Measurements from ENCODE around the gene KCNMA1. TPM values are rescaled to one million over a fixed set of nuclear protein-coding genes. Genes with fewer than 3 reads are reported as not detected.

KCNMA1 gene
- total and polyA plus RNA-seq, 9 of the 15 experiments (the other 6 are each of a cell fraction or from before 2014, with no cell fraction given): 0.01 to 0.95 (median 0.15) TPM; not detected in 4

DNA sequence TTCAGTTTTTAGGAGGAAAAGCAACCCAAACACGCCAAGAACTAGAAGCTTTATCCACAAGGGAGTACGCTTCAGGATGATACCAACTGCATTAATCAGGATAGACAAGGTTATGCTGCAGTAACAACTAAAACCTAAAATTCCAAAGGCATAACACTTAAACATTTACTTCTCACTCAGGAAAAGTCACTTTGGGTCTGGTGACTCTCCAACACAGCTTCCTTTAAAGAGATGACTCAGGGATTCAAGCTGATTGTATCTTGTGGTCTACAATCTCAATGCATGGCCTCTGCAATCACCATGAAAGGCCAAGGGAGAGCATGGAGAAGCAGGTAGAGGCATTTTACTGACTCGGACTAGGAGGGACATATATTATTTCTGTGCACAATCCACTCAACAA, 315.8 kb downstream of the KCNMA1 start (continued):
- TF ChIP-seq, protein P1, sequence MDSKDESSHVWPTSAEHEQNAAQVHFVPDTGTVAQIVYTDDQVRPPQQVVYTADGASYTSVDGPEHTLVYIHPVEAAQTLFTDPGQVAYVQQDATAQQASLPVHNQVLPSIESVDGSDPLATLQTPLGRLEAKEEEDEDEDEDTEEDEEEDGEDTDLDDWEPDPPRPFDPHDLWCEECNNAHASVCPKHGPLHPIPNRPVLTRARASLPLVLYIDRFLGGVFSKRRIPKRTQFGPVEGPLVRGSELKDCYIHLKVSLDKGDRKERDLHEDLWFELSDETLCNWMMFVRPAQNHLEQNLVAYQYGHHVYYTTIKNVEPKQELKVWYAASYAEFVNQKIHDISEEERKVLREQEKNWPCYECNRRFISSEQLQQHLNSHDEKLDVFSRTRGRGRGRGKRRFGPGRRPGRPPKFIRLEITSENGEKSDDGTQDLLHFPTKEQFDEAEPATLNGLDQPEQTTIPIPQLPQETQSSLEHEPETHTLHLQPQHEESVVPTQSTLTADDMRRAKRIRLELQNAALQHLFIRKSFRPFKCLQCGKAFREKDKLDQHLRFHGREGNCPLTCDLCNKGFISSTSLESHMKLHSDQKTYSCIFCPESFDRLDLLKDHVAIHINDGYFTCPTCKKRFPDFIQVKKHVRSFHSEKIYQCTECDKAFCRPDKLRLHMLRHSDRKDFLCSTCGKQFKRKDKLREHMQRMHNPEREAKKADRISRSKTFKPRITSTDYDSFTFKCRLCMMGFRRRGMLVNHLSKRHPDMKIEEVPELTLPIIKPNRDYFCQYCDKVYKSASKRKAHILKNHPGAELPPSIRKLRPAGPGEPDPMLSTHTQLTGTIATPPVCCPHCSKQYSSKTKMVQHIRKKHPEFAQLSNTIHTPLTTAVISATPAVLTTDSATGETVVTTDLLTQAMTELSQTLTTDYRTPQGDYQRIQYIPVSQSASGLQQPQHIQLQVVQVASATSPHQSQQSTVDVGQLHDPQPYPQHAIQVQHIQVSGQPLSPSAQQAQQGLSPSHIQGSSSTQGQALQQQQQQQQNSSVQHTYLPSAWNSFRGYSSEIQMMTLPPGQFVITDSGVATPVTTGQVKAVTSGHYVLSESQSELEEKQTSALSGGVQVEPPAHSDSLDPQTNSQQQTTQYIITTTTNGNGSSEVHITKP (IDR thresholded peaks at IDR 0.05; ENCODE audit: partially characterized antibody): no peak
- TF ChIP-seq IRF2 (CRISPR knock-in tag; IDR thresholded peaks at IDR 0.05): no peak
- TF ChIP-seq, protein P2, sequence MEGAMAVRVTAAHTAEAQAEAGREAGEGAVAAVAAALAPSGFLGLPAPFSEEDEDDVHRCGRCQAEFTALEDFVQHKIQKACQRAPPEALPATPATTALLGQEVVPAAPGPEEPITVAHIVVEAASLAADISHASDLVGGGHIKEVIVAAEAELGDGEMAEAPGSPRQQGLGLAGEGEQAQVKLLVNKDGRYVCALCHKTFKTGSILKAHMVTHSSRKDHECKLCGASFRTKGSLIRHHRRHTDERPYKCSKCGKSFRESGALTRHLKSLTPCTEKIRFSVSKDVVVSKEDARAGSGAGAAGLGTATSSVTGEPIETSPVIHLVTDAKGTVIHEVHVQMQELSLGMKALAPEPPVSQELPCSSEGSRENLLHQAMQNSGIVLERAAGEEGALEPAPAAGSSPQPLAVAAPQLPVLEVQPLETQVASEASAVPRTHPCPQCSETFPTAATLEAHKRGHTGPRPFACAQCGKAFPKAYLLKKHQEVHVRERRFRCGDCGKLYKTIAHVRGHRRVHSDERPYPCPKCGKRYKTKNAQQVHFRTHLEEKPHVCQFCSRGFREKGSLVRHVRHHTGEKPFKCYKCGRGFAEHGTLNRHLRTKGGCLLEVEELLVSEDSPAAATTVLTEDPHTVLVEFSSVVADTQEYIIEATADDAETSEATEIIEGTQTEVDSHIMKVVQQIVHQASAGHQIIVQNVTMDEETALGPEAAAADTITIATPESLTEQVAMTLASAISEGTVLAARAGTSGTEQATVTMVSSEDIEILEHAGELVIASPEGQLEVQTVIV (CRISPR knock-in tag; IDR thresholded peaks at IDR 0.05; ENCODE audit: borderline replicate concordance): no peak
- TF ChIP-seq EWSR1 (IDR thresholded peaks at IDR 0.05; ENCODE audit: borderline replicate concordance, low read depth, partially characterized antibody): no peak
- TF ChIP-seq BRCA1 (IDR thresholded peaks at IDR 0.05): no peak
- no peak for TF ChIP-seq BRCA1 (CRISPR knock-in tag; IDR thresholded peaks at IDR 0.05)
- no peak for TF ChIP-seq ZNF280A (IDR thresholded peaks at IDR 0.05; ENCODE audit: low read depth, partially characterized antibody)
- no peak for TF ChIP-seq HMG20A (CRISPR knock-in tag; conservative IDR thresholded peaks at IDR 0.05)
- TF ChIP-seq CAMTA2 (CRISPR knock-in tag; conservative IDR thresholded peaks at IDR 0.05): no peak
